ENCODE measurements around the gene ALDH16A1.
"Not testable (repeated sequence)": the region's sequence is repeated elsewhere in the genome, so short reads cannot be mapped to it uniquely, and the experiment has no call there.

Gene ALDH16A1

DNA sequence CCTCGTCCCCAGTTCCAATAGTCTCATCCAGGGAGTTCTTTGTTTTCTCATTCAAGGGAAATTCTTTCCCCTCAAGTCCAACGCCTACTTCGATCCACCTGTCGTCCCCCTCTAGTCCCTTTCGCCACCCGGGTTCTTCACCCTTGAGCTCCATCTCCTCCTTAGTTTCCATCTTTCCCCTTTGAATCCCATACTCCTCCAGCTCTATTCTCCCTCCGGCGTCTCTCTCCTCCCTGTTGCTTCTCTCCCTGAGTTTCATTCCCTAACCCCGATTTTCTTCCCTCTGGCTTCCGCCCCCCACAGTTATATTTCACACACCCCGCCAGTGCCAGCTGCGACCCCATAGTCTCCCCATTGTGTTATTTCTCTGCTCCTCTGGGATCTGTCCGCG, 11.1 kb upstream of the ALDH16A1 start:
- DNase-seq = no peak

GRCh38 chr19:49442354-49442753, 10.7 kb upstream of the ALDH16A1 start:
- no peak for DNase-seq

GRCh38 chr19:49442771-49443365, 10.2 kb upstream of the ALDH16A1 start:
- peak; percentile 62 for DNase-seq

DNA sequence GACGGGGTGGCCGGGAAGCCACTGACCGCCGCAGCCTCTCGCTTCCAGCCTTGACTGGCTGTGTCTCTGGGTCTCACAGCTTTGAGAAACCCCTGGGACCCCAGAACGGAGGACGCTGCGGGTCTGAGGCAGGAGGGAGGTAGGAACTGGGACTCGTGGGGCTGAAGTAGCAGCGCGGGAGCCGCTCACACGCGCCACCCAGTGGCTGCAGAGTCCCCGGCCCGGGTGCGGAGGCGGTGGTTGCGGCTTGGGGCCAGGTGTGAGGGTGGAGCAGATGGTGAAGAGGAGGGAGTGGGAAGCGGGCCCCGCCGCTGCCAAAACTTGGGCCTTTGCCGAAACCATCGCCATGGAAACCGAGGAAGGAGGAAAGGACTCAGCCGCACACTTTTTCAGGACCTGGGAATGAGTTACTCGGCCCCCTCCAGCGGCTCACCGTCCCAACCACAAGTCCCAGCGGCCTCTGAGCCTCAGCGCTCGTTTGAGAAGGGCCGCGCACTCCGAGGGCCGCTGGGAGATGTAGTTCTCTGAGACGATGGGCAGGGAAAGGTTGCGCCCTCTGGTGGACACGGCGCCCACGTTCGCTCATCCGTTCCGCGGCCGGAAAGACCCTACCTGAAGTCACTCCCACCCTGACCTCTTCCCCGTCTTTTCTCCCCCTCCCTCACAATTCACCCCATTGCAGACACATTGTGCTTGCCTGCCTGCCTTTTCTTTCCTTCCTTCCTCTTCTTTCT, 9.5 kb upstream of the ALDH16A1 start:
- peak; percentile 96 for DNase-seq

- not testable (repeated sequence) for DNase-seq
Measured at GRCh38 chr19:49444100-49444700, 8.8 kb upstream of the ALDH16A1 start.

DNA sequence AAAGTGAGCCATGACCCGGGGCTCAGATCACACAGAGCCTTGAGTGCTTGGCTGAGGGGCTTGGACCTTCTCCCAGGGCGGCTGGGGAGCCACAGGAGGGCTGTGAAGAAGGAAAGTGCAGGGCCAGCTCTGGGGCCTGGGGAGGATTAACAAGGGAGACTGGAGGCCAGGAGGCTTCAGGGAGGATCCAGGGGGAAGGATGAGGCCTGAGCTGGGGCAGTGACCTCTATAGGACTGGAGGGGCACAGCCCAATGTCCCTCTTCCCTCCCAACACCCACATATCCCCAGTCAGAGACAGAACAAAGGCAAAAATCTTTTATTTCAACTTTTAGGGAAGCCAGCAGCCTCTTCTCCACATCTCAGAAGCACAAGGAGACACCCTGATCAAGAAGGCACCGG, 7.0 kb upstream of the ALDH16A1 start:
- DNase-seq = no peak

DNA sequence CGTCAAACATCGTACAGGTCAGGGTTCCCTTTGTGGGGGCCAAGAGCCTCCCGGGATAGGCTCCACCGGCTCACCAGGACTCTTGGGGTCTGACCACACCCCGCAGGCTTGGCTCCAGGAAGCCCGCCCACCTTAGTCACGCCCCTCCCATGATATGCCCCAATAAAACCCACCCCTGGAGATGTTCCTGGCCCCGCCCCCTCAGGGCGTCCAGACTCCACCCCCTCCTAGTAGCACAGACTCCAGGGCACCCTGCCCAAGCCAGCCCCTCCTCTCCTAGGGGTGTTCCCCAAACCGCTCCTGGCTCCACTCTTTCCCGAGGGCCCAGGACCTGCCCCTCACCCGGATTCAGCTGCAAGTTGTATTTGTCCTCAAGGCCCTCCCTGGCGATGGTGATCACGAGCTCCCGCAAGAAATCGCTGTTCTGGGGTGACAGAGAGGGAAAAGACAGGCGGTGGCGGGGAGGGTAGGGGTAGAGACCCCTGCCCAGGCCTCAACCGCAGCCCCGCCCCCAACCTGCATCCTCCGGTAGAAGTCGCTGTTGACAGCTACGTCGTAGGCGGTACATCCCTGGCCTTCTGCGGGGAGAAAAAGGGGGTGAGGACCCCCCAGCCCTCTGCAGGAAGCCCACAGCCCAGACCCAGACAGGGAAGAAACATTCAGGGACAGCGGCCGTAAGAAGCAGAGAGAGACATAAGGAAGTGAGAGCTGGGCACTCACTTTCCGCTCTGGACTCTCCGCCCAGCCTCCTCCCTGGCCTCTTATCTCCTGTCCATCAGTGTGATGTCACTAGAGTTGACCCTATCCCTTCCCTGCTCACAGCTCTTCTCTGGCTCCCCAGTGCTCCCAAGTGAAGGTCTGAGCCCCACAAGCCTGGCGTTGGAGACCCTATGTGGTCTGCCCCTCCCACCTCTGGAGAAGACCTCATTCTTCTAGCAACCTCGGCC, 5.3 kb upstream of the ALDH16A1 start:
- DNase-seq = no peak

- DNase-seq = no peak
Measured at GRCh38 chr19:49448432-49448786, 4.6 kb upstream of the ALDH16A1 start.

GRCh38 chr19:49450405-49450804, 2.6 kb upstream of the ALDH16A1 start:
- no peak for DNase-seq

GRCh38 chr19:49451430-49452181, 1.4 kb upstream of the ALDH16A1 start, which contains the start of gene PIH1D1:
TSS of gene PIH1D1 (minus strand) at chr19:49451814. CDS start at chr19:49451574, 240 bp downstream.
- peak; percentile 89 for DNase-seq

DNA sequence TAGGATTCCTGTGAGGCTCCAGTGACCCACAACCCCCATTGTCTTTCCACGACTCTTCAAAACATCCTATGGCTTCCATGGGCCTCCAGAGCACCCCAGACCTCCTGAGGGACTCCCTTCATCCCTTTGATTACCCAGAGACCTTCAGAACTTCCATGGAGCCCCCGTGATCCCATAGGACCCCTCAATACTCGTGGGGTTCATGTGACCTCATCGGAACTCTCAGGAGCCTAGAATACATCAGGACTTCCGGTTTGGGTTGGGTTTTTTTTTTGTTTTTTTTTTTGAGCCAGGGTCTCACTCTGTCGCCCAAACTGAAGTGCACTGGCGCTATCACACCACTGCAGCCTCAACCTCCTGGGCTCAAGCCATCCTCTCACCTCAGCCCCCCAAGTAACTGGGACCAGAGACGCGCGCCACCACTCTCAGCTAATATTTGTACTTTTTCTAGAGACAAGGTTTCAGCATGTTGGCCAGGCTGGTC, 774 bp downstream of the ALDH16A1 start:
- no peak for DNase-seq

DNA sequence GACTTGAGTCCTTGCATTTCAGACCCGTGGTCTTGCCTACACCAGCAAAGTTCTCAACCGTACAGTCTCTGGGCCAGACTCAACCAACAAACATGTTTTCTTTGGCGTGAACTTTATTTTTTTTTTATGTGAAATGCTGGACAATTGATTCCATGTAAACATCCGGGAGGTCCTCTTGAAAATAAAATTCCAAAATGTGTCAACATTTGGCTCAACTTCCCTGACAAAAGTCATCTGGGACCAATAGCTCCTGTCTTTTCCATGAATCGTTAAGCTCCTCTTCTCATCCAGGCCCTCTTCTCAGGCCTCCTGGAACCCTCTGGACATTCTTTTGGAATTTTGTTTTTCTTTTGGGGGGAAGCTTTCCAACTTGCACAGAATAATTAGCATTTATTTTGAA, 2.7 kb downstream of the ALDH16A1 start:
- DNase-seq = no peak

GRCh38 chr19:49456326-49456725, 3.3 kb downstream of the ALDH16A1 start:
- DNase-seq = no peak

GRCh38 chr19:49458567-49458903, 5.5 kb downstream of the ALDH16A1 start:
- DNase-seq = no peak

DNA sequence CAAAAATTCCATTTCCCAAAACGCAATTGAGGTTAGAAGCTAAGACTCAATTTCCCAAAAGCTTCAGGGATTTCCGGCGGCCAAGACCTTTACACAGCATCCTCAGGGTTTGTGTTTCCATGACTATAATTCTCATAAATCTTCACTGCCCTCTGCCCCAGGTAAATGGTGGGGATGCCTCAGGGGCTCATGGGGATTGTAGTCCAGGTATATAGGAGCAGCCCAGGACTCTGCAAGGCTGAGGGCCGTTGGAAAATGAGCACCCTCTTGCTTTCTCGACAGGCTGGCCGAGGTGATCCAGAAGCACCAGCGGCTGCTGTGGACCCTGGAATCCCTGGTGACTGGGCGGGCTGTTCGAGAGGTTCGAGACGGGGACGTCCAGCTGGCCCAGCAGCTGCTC, 6.4 kb downstream of the ALDH16A1 start:
- DNase-seq = no peak

- DNase-seq = not testable (repeated sequence)
Measured at GRCh38 chr19:49461130-49461529, 8.1 kb downstream of the ALDH16A1 start.

- no peak for DNase-seq
Measured at GRCh38 chr19:49461656-49462055, 8.6 kb downstream of the ALDH16A1 start.

DNA sequence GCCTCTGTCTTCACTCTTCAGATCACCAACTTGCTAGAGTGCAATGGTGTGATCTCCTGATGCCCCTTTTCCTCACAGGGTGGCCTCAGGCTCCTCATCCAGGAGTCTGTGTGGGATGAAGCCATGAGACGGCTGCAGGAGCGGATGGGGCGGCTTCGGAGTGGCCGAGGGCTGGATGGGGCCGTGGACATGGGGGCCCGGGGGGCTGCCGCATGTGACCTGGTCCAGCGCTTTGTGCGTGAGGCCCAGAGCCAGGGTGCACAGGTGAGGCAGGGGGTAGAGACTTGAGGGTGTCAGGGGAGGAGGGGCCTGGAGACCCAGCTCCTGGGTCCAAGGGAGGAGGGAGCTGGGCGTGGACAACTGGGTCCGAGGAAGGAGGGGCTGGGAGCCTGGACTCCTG, 9.5 kb downstream of the ALDH16A1 start:
- DNase-seq = no peak

- DNase-seq = no peak
Measured at GRCh38 chr19:49463960-49464740, 11.1 kb downstream of the ALDH16A1 start.

GRCh38 chr19:49465371-49465770, 12.3 kb downstream of the ALDH16A1 start:
- DNase-seq = no peak

GRCh38 chr19:49468199-49468598, 15.2 kb downstream of the ALDH16A1 start:
- no peak for DNase-seq

Measured in activated CD4-positive, CD25-positive, alpha-beta regulatory T cell treated with anti-CD3 and anti-CD28 coated beads, Interleukin-2, amount 50 U/mL, for 72 hours (primary cell).